GM10248 (cell line): Measurements from ENCODE around the gene EFHC1.

ENCODE experiments used
- CTCF ChIA-PET: fragments of 300-600 bp; sonication (Branson Sonifier 250); formaldehyde crosslinking; extraction: SDS; loops from one replicate; lab custom pipeline; 2021; ENCODE audit warnings: antibody characterized with exemption; lab: Yijun Ruan, JAX
- POLR2A ChIA-PET: fragments of 350-650 bp; sonication (Branson Sonifier 250); formaldehyde crosslinking; extraction: SDS; loops from one replicate; lab custom pipeline; 2020; ENCODE audit warnings: antibody characterized with exemption; lab: Yijun Ruan, JAX
- DNase-seq: peaks from one replicate; pipeline ENCODE4 v3.0.0; 2012; ENCODE audit errors: extremely low spot score
- TF ChIP-seq, protein P1 (sequence below): IDR thresholded peaks from 2 replicates; pipeline ENCODE4 v1.5.1; 2012; ENCODE audit warnings: mild to moderate bottlenecking, low read depth; ENCODE audit errors: extremely low read depth, missing control alignments, control extremely low read depth

The EFHC1 gene

DNA sequence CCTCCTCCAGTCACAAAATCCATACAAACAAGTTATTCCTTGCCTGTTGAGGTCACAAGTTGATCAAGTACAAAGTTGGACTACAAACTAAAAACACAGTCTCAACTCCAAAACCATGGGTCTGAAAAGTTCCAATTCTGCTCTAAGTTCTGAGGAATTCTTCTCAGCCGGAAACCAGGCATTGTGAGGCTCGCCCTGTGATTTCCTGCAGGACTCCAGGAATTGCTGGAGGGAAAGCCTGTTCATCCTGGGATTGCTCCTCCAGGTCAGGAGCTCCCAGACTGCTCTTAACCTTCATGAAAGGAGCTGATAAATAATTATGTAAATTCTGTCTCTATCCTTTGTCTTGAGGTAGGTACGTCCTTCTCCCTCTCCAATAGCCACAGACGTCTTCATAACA, 148.2 kb downstream of the EFHC1 start:
- ChIA-PET POLR2A (no interaction called here), CTCF (no interaction called here)
- TF ChIP-seq, protein P1, sequence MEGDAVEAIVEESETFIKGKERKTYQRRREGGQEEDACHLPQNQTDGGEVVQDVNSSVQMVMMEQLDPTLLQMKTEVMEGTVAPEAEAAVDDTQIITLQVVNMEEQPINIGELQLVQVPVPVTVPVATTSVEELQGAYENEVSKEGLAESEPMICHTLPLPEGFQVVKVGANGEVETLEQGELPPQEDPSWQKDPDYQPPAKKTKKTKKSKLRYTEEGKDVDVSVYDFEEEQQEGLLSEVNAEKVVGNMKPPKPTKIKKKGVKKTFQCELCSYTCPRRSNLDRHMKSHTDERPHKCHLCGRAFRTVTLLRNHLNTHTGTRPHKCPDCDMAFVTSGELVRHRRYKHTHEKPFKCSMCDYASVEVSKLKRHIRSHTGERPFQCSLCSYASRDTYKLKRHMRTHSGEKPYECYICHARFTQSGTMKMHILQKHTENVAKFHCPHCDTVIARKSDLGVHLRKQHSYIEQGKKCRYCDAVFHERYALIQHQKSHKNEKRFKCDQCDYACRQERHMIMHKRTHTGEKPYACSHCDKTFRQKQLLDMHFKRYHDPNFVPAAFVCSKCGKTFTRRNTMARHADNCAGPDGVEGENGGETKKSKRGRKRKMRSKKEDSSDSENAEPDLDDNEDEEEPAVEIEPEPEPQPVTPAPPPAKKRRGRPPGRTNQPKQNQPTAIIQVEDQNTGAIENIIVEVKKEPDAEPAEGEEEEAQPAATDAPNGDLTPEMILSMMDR, result no peak
- DNase-seq, result no peak

DNA sequence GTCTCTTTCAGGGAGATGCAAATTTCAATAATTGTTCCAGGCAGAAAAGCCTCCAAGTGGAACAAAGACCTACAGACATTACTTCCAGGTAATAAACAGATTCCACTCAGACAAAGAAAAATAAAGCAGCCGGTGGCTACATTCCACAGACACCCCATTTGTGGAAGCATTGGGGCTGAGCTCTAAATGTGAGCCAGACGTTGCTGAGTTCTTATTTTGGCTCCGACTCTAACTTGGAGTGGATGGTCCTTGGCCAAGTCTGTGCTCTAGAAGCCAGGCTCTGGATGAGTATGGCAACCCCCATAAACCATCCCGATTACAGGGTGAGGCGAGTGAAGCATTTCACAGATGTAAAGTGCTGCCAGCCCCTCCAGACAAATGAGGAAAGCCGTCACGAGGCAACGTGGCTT, 150.2 kb downstream of the EFHC1 start:
- CTCF ChIA-PET, result interaction anchor here (0.9 to 1.2 kb wide), 5 partner anchors 26 to 170 kb away, joined by 3 to 5 read pairs (median 3); no protein-coding TSS in a partner anchor
- DNase-seq, result no peak
- TF ChIP-seq, protein P1, result no peak
- POLR2A ChIA-PET, result no interaction called here

DNA sequence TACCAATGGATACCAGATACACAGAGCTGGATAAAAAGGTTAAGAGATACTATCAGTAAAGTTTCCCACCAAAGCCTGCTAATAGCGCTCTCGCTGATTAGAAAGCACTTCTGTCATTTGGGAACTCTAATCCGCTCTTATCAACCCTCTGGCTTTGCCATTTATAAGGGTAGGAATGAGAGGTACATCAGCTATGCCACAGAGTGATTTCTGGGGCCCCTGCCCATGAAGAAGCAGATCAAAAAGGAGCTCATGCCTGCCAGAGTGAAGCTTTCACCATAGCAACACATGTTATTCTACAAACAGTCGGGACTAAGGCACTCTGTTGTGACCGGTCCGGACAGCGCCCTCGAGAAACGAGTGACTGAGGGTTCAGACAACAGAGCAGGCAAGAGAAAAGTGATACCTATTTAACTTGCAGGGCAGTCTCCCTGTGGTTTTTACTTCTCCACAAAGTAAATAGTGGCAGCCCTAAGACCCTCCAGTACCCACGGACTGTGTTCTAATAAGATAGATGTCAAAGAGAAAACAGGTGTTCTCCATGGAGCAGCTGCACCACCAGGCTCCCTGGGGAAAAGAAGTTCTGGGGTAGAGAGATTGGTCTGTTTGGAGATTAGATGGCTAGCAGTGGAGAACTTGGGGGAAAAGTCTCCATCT, 151.1 kb downstream of the EFHC1 start:
- TF ChIP-seq, protein P1, result no peak
- POLR2A ChIA-PET, result no interaction called here
- DNase-seq, result no peak
- CTCF ChIA-PET, result interaction anchor here (1.1 kb wide), 1 partner anchor 25 kb away, joined by 3 read pairs; no protein-coding TSS in a partner anchor

DNA sequence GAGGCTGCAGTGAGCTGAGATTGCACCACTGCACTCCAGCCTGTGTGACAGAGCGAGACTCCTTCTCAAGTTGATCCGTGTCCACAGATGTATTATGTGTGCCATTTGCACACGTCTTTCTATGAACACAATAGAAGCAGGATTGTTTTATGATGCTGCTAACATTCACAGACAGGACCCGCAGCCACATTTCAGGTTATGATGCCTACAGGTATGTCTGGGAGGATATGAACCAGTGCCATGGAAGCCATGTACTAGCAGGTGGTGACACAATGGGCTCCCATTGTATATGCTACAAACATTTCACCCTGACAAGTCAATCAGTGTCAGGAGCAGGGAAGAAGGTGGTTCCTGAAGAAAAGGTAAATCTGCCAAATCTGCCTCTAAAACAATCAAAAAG, 152.4 kb downstream of the EFHC1 start:
- ChIA-PET CTCF (interaction anchor here (0.7 to 1.6 kb wide), 3 partner anchors 22 to 30 kb away, joined by 3 to 4 read pairs (median 4); no protein-coding TSS in a partner anchor), POLR2A (no interaction called here)
- TF ChIP-seq, protein P1, result no peak
- no peak for DNase-seq

- ChIA-PET POLR2A (no interaction called here), CTCF (interaction anchor here (1.5 to 1.6 kb wide), 2 partner anchors 23 to 31 kb away, joined by 4 read pairs; no protein-coding TSS in a partner anchor)
- no peak for DNase-seq
- TF ChIP-seq, protein P1, result no peak
These were observed 153.2 kb downstream of the EFHC1 start for GRCh38 chr6:52573295-52573694.
